Tibial nerve (tissue), 4 donors: ENCODE measurements around the gene GNB2.

Experiments
- EP300 ChIP-seq, 2 donors: sonication (generic); formaldehyde crosslinking; IDR thresholded peaks; one replicate each; pipeline ENCODE4 v1.6.1; 2017; ENCODE audit warnings: antibody characterized with exemption in 2 of 2, mild to moderate bottlenecking in 1 of 2
- POLR2A ChIP-seq, 2 donors: fragments of 450-650 bp; IDR thresholded peaks; one replicate each; pipeline ENCODE4 v1.6.1; 2017; ENCODE audit warnings: antibody characterized with exemption in 2 of 2, mild to moderate bottlenecking in 2 of 2, moderate library complexity in 2 of 2
- TF ChIP-seq, protein P1 (sequence below), 5 experiments: fragments of 200-600 bp in 3 of 5; fragments of 450-650 bp in 2 of 5; sonication (generic) in 3 of 5; IDR thresholded peaks; one replicate each; pipeline ENCODE4 v1.5.1; 2016 to 2019; ENCODE audit warnings: antibody characterized with exemption in 5 of 5, mild to moderate bottlenecking in 3 of 5, moderate library complexity in 2 of 5

DNA sequence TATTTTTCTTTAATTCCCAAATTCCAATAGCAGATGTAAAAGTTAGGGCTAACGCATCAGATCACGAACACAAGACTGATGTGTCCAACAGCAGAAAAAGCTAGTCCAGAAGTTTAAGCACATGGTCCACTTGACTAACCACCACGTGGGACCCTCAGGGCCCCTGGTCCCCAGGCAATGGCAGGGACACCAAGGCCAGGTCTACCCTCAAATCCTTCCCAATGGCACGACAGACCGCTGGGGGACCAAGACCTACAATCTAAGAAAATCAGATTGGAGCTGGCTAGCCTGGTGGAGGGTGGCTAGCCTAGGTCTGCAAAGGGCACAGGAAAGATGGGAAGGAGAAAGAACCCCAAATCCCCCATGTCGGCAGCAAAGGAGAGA is 19.0 kb downstream of the GNB2 start:
- TF ChIP-seq, protein P1, sequence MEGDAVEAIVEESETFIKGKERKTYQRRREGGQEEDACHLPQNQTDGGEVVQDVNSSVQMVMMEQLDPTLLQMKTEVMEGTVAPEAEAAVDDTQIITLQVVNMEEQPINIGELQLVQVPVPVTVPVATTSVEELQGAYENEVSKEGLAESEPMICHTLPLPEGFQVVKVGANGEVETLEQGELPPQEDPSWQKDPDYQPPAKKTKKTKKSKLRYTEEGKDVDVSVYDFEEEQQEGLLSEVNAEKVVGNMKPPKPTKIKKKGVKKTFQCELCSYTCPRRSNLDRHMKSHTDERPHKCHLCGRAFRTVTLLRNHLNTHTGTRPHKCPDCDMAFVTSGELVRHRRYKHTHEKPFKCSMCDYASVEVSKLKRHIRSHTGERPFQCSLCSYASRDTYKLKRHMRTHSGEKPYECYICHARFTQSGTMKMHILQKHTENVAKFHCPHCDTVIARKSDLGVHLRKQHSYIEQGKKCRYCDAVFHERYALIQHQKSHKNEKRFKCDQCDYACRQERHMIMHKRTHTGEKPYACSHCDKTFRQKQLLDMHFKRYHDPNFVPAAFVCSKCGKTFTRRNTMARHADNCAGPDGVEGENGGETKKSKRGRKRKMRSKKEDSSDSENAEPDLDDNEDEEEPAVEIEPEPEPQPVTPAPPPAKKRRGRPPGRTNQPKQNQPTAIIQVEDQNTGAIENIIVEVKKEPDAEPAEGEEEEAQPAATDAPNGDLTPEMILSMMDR (IDR thresholded peaks at IDR 0.05), result no peak
- TF ChIP-seq EP300 (IDR thresholded peaks at IDR 0.05), result no peak
- no peak for TF ChIP-seq POLR2A (IDR thresholded peaks at IDR 0.05)
